Vagina (tissue), 2 donors: Measurements from ENCODE around the gene SLC25A25.

Experiments
- CTCF ChIP-seq, 3 experiments: fragments of 450-650 bp in 2 of 3; fragments of 200-600 bp in 1 of 3; sonication (generic) in 1 of 3; IDR thresholded peaks; one replicate each; pipeline ENCODE4 v1.5.1; 2017 to 2019; ENCODE audit warnings: antibody characterized with exemption in 3 of 3, mild to moderate bottlenecking in 2 of 3, moderate library complexity in 2 of 3
- POLR2A ChIP-seq, 2 donors: fragments of 450-650 bp; IDR thresholded peaks; one replicate each; pipeline ENCODE4 v1.6.1; 2017; ENCODE audit warnings: antibody characterized with exemption in 2 of 2, mild to moderate bottlenecking in 2 of 2, moderate library complexity in 2 of 2
- POLR2AphosphoS5 ChIP-seq, 2 donors: sonication (generic); formaldehyde crosslinking; IDR thresholded peaks; one replicate each; pipeline ENCODE4 v1.9.0; 2017; ENCODE audit warnings: antibody characterized with exemption in 2 of 2, mild to moderate bottlenecking in 2 of 2, low read depth in 1 of 2; ENCODE audit not compliant: insufficient read depth in 1 of 2

DNA sequence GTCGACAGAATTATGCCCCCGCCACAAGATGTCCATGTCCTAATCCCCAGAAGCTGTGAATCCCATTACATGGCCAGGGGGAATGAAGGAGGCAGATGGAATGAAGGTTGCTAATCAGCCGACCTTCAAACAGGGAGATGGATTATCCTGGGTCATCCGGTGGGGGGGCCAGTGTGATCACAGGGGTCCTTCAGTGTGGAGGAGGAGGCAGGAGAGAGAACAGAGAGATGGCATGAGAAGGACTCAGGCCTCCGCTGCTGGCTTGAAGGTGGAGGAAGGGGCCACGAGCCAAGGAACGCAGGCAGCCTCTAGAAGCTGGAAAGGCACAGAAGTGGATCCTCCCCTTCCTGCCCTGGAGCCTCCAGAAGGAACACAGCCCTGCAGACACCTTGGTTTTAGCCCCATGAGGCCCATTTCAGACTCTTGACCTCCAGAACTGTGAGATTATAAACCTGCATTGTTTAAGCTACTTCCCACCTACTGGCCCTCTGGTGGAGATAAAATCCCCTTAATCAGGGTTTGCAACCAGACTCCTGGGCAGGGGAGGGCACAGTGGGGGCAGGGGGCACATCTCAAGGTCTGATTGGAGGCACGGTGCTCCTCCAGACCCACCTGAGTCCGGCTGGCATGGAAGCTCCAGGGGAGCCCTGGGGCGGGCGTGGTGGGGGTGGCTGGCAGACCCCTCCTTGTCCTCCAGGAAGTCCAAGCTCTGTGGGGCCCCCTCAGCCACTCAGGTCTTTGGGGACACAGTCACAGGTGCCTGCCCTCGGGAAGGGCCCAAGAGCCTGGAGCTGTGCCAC lies 45.7 kb downstream of the SLC25A25 start:
- TF ChIP-seq CTCF (IDR thresholded peaks at IDR 0.05), result no peak
- TF ChIP-seq POLR2AphosphoS5 (IDR thresholded peaks at IDR 0.05; ENCODE audit: insufficient read depth in 1 of 2, low read depth in 1 of 2), result no peak
- no peak for TF ChIP-seq POLR2A (IDR thresholded peaks at IDR 0.05)
